K562 treated with DMSO at 1 percent for 12 hours (cell line): Measurements from ENCODE around the gene OTX2. TPM values are rescaled to one million over a fixed set of nuclear protein-coding genes. Genes with fewer than 3 reads are reported as not detected.

Experiments used
- total RNA-seq: library from RNA; unstranded; fragments of 300-600 nt; gene quantifications from 2 replicates; pipeline ENCODE4 v1.2.3, GENCODE V29; 2022; ENCODE audit not compliant: insufficient read depth

OTX2 gene
- total RNA-seq, result not detected in 2 replicates

GRCh38 chr14:56810147-56810719 is at the start of gene OTX2:
OTX2 (minus strand) TSS chr14:56810479; CDS start chr14:56805456, 5,023 bp downstream.

Other genes with a start within 250 kb of the OTX2 start
- 2.5 and 8.8 TPM in 2 replicates for gene TMEM260, start 230.7 kb downstream of the OTX2 start, total RNA-seq